Endothelial cell (in vitro differentiated cells): ENCODE measurements around the gene EVA1C. TPM values are rescaled to one million over a fixed set of nuclear protein-coding genes. Genes with fewer than 3 reads are reported as not detected.
"Not testable (repeated sequence)": the region's sequence is repeated elsewhere in the genome, so short reads cannot be mapped to it uniquely, and the experiment has no call there.

Source experiments
- DNase-seq: peaks from one replicate; pipeline ENCODE4 v3.0.0; 2021; ENCODE audit warnings: low spot score
- H3K27ac Mint-ChIP-seq: one replicate; pipeline ENCODE4 v1.8.0; 2021; ENCODE audit warnings: mixed read lengths, inconsistent platforms; ENCODE audit not compliant: unreplicated experiment
- H3K27me3 Mint-ChIP-seq: one replicate; pipeline ENCODE4 v1.8.0; 2021; ENCODE audit warnings: mild to moderate bottlenecking, moderate library complexity, mixed read lengths, inconsistent platforms; ENCODE audit not compliant: unreplicated experiment
- H3K36me3 Mint-ChIP-seq: one replicate; pipeline ENCODE4 v1.8.0; 2021; ENCODE audit warnings: mild to moderate bottlenecking, low read depth, mixed read lengths, inconsistent platforms; ENCODE audit not compliant: unreplicated experiment
- H3K4me1 Mint-ChIP-seq: one replicate; pipeline ENCODE4 v1.8.0; 2021; ENCODE audit warnings: mild to moderate bottlenecking, mixed read lengths, inconsistent platforms; ENCODE audit not compliant: unreplicated experiment
- H3K4me3 Mint-ChIP-seq: one replicate; pipeline ENCODE4 v1.8.0; 2021; ENCODE audit warnings: mild to moderate bottlenecking, mixed read lengths, inconsistent platforms; ENCODE audit not compliant: unreplicated experiment
- H3K9me3 Mint-ChIP-seq: one replicate; pipeline ENCODE4 v1.8.0; 2021; ENCODE audit warnings: mixed read lengths, inconsistent platforms; ENCODE audit not compliant: unreplicated experiment
- CTCF ChIP-seq: fragments of 200-600 bp; sonication (generic); IDR thresholded peaks from one replicate; pipeline ENCODE4 v1.5.0; 2021; ENCODE audit warnings: antibody characterized with exemption; ENCODE audit not compliant: unreplicated experiment
- total RNA-seq: library from RNA; stranded (reverse); fragmentation: NEBNext Ultra II Directional; extraction: Animal tissue kit (Norgen Biotek cat#: 25700); gene quantifications from one replicate; pipeline ENCODE4 v1.2.1, GENCODE V29; 2021; ENCODE audit not compliant: unreplicated experiment

EVA1C gene
- total RNA-seq, 1 donor from 2014 or later, result 1.1 TPM

- Mint-ChIP-seq H3K9me3 (no peaks in the 10 kb centered on the region), H3K4me3 (no peak overlapping the region), H3K27me3 (peaks cover 3% of the 10 kb centered on the region), H3K36me3 (no peaks in the 10 kb centered on the region), H3K4me1 (no peaks in the 10 kb centered on the region), H3K27ac (no peak overlapping the region)
- TF ChIP-seq CTCF, result no peak
- DNase-seq, result no peak
These were observed 32.6 kb downstream of the EVA1C start for GRCh38 chr21:32445101-32445500.

DNA sequence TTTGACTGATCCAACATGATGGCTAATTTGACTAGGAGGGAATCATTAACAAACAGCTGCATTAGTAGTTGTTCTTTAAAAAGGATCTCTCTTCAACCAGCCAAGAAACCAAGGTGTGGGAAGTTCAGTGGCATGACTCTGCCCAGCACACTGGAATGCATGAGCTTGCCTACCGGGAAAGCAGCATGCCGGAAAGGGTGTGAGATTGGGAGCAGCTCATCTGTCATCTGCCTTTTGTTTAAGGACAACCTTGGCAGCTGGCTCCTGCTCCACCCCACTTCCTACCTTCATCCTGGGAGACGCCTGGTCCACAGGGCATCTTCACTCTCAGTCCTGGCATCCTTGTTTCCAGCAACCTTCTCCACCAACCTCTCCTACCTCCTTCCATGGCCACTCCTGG is 33.9 kb downstream of the EVA1C start:
- H3K27ac Mint-ChIP-seq, H3K36me3 Mint-ChIP-seq, H3K27me3 Mint-ChIP-seq, H3K4me1 Mint-ChIP-seq, H3K9me3 Mint-ChIP-seq, H3K4me3 Mint-ChIP-seq, DNase-seq: not testable (repeated sequence)

- DNase-seq, result no peak
- TF ChIP-seq CTCF, result no peak
- H3K9me3 Mint-ChIP-seq, result no peaks in the 10 kb centered on the region
- no peak overlapping the region for H3K27ac Mint-ChIP-seq
- peaks cover 5% of the 10 kb centered on the region for H3K27me3 Mint-ChIP-seq
- no peaks in the 10 kb centered on the region for H3K4me1 Mint-ChIP-seq
- H3K36me3 Mint-ChIP-seq, result no peaks in the 10 kb centered on the region
- no peak overlapping the region for H3K4me3 Mint-ChIP-seq
These were observed 34.7 kb downstream of the EVA1C start for GRCh38 chr21:32447224-32447623.

DNA sequence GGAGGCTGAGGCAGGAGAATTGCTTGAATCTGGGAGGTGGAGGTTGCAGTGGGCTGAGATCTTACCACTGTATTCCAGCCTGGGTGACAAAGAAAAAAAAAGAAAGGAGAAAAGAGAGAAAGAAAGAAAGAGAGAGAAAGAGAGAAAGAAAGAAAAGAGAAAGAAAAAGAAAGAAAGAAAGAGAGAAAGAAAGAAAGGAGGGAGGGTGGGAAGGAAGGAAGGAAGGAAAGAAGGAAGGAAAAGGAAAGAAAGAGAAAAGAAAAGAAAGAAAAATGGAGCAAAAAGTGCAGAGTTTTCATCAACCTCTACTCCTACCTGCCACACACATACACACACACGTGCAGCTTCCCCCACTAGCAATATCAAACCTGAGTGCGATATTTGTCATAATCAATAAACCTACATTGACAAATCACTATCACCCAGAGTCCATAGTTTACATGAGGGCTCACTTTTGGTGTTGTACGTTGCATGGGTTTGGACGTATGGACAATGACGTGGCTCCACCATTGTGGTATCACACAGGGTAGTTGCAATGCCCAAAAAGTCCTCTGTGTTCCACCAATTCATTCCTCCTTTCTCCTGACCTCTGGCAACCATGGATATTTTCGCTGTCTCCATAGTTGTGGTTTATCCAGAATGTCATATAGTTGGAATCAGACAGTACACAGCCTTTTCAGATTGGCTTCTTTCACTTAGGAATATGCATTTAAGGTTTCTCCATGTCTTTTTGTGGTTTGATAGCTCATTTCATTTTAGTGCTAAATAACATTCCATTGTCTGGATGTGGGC is 36.5 kb downstream of the EVA1C start:
- H3K4me1 Mint-ChIP-seq, result no peaks in the 10 kb centered on the region

GRCh38 chr21:32450881-32451701 is 38.6 kb downstream of the EVA1C start:
- not testable (repeated sequence) for H3K36me3 Mint-ChIP-seq, H3K27ac Mint-ChIP-seq, H3K4me1 Mint-ChIP-seq, DNase-seq, H3K27me3 Mint-ChIP-seq, H3K9me3 Mint-ChIP-seq, H3K4me3 Mint-ChIP-seq

More for the DNA sequence above, 36.5 kb downstream of the EVA1C start:
- Mint-ChIP-seq H3K27ac (no peak overlapping the region), H3K9me3 (no peaks in the 10 kb centered on the region), H3K27me3 (peaks cover 5% of the 10 kb centered on the region), H3K36me3 (no peaks in the 10 kb centered on the region), H3K4me3 (no peak overlapping the region)
- DNase-seq, result no peak
- TF ChIP-seq CTCF, result no peak

GRCh38 chr21:32452191-32452590 is 39.7 kb downstream of the EVA1C start:
- not testable (repeated sequence) for H3K36me3 Mint-ChIP-seq, H3K4me3 Mint-ChIP-seq, H3K27ac Mint-ChIP-seq, H3K4me1 Mint-ChIP-seq, DNase-seq, H3K9me3 Mint-ChIP-seq, H3K27me3 Mint-ChIP-seq
